Ramos (cell line): Measurements from ENCODE around the gene PRLH.

Experiments
- in situ Hi-C: fragments of 300-500 bp; cut with MboI; formaldehyde crosslinking; loops from one replicate; pipeline ENCODE4 v1.14.3; 2022; ENCODE audit warnings: low sequenced_read_pairs; ENCODE audit not compliant: unreplicated experiment

PRLH gene

GRCh38 chr2:237566401-237567235 is at the start of gene PRLH:
PRLH (plus strand) TSS chr2:237566574; CDS start chr2:237566574, 0 bp downstream.
- in situ Hi-C loops = no loop called here

- in situ Hi-C loops = no loop called here
Measured at GRCh38 chr2:237517163-237517562, 49.2 kb upstream of the PRLH start.

- in situ Hi-C loops = no loop called here
Measured at GRCh38 chr2:237517990-237518389, 48.4 kb upstream of the PRLH start.

GRCh38 chr2:237519506-237520245 is 46.7 kb upstream of the PRLH start:
- in situ Hi-C loops = no loop called here

GRCh38 chr2:237520290-237520689 is 46.1 kb upstream of the PRLH start:
- in situ Hi-C loops = no loop called here

GRCh38 chr2:237524631-237525030 is 41.7 kb upstream of the PRLH start:
- in situ Hi-C loops = no loop called here

- in situ Hi-C loops = no loop called here
Measured at GRCh38 chr2:237525559-237526157, 40.7 kb upstream of the PRLH start.

- in situ Hi-C loops = no loop called here
Measured at GRCh38 chr2:237527233-237527632, 39.1 kb upstream of the PRLH start.

GRCh38 chr2:237527766-237528165 is 38.6 kb upstream of the PRLH start:
- in situ Hi-C loops = no loop called here

GRCh38 chr2:237529452-237530402 is 36.6 kb upstream of the PRLH start:
- in situ Hi-C loops = no loop called here

- in situ Hi-C loops = no loop called here
Measured at GRCh38 chr2:237530472-237531433, 35.6 kb upstream of the PRLH start.

- in situ Hi-C loops = no loop called here
Measured at GRCh38 chr2:237532160-237532559, 34.2 kb upstream of the PRLH start.

GRCh38 chr2:237533668-237534161 is 32.7 kb upstream of the PRLH start:
- in situ Hi-C loops = no loop called here

GRCh38 chr2:237534380-237534779 is 32.0 kb upstream of the PRLH start:
- in situ Hi-C loops = no loop called here

GRCh38 chr2:237535385-237536082 is 30.8 kb upstream of the PRLH start:
- in situ Hi-C loops = no loop called here

- in situ Hi-C loops = no loop called here
Measured at GRCh38 chr2:237536083-237536415, 30.3 kb upstream of the PRLH start.

- in situ Hi-C loops = no loop called here
Measured at GRCh38 chr2:237536617-237537016, 29.8 kb upstream of the PRLH start.

- in situ Hi-C loops = no loop called here
Measured at GRCh38 chr2:237538001-237538720, 28.2 kb upstream of the PRLH start.
